Stromal cell of bone marrow (primary cell): ENCODE results near the gene MED13L.
"Not testable (repeated sequence)": the region's sequence is repeated elsewhere in the genome, so short reads cannot be mapped to it uniquely, and the experiment has no call there.

Source experiments
- DNase-seq: peaks from one replicate; pipeline ENCODE4 v3.0.0-alpha.2; 2012; ENCODE audit warnings: low read depth

MED13L gene

GRCh38 chr12:116150452-116150851 is 127.0 kb downstream of the MED13L start:
- no peak for DNase-seq

GRCh38 chr12:116150001-116150400 is 127.5 kb downstream of the MED13L start:
- DNase-seq, result no peak

GRCh38 chr12:116148844-116149243 is 128.6 kb downstream of the MED13L start:
- DNase-seq, result no peak

- no peak for DNase-seq
Observed at GRCh38 chr12:116146386-116146785, 131.1 kb downstream of the MED13L start.

- no peak for DNase-seq
Observed at GRCh38 chr12:116145451-116145850, 132.0 kb downstream of the MED13L start.

GRCh38 chr12:116144384-116144783 is 133.1 kb downstream of the MED13L start:
- DNase-seq, result no peak

- no peak for DNase-seq
Observed at GRCh38 chr12:116143909-116144308, 133.6 kb downstream of the MED13L start.

- no peak for DNase-seq
Observed at GRCh38 chr12:116142936-116143898, 134.3 kb downstream of the MED13L start.

- DNase-seq, result no peak
Observed at GRCh38 chr12:116141833-116142162, 135.7 kb downstream of the MED13L start.

- DNase-seq, result no peak
Observed at GRCh38 chr12:116141110-116141832, 136.2 kb downstream of the MED13L start.

GRCh38 chr12:116140529-116140928 is 137.0 kb downstream of the MED13L start:
- no peak for DNase-seq

GRCh38 chr12:116138781-116139180 is 138.7 kb downstream of the MED13L start:
- DNase-seq, result no peak

GRCh38 chr12:116138364-116138763 is 139.1 kb downstream of the MED13L start:
- no peak for DNase-seq

GRCh38 chr12:116137318-116137717 is 140.2 kb downstream of the MED13L start:
- DNase-seq, result no peak

- DNase-seq, result no peak
Observed at GRCh38 chr12:116136340-116136739, 141.2 kb downstream of the MED13L start.

- no peak for DNase-seq
Observed at GRCh38 chr12:116135209-116135930, 142.1 kb downstream of the MED13L start.

- no peak for DNase-seq
Observed at GRCh38 chr12:116133636-116134214, 143.8 kb downstream of the MED13L start.

GRCh38 chr12:116133149-116133548 is 144.3 kb downstream of the MED13L start:
- DNase-seq, result no peak

- DNase-seq, result not testable (repeated sequence)
Observed at GRCh38 chr12:116131987-116132386, 145.5 kb downstream of the MED13L start.

GRCh38 chr12:116131176-116131575 is 146.3 kb downstream of the MED13L start:
- no peak for DNase-seq

GRCh38 chr12:116130431-116130830 is 147.1 kb downstream of the MED13L start:
- DNase-seq, result no peak

- DNase-seq, result no peak
Observed at GRCh38 chr12:116128779-116129178, 148.7 kb downstream of the MED13L start.
